K562 (cell line): Measurements from ENCODE around the gene P4HB. TPM values are rescaled to one million over a fixed set of nuclear protein-coding genes. Genes with fewer than 3 reads are reported as not detected.
A peak's percentile ranks its signal among the peaks of the same experiment; 100 is the strongest.

Source experiments
- ATAC-seq: fragments of 200-7000 bp; cut with Tn5 transposase; 3 replicates; pipeline ENCODE4 v1.9.1; 2020; ENCODE audit warnings: moderate library complexity
- BruUV-seq: library from RNA; stranded (reverse); fragments of 400-500 nt; replicated peaks from 2 replicates; lab custom pipeline; 2021; lab: Mats Ljungman, UMichigan
- CTCF ChIA-PET: fragments of 300-600 bp; formaldehyde crosslinking; extraction: SDS; loops from one replicate; lab custom pipeline; 2021; ENCODE audit warnings: low intra/inter-chr PET ratio; lab: Yijun Ruan, JAX
- POLR2A ChIA-PET: fragments of 300-600, 350-650 bp; sonication (Branson Sonifier 250); formaldehyde crosslinking; extraction: SDS; loops from one replicate; lab custom pipeline; 2021; ENCODE audit warnings: antibody characterized with exemption, inconsistent platforms; lab: Yijun Ruan, JAX
- DNase-seq, 4 experiments: peaks; one replicate each; pipeline versions ENCODE4 v3.0.0 to v3.0.0-alpha.2; 2011 to 2018; ENCODE audit warnings: low spot score in 3 of 4, mixed read lengths in 3 of 4; ENCODE audit errors: extremely low read depth in 1 of 4
- FAIRE-seq: peaks from 2 replicates; lab custom pipeline; 2011; peaks lifted over from hg19 to GRCh38; lab: Jason Lieb, UNC
- H2AFZ ChIP-seq: 2 replicates; pipeline ENCODE4 v1.6.0; 2011; ENCODE audit warnings: low read depth, low read length, control low read depth, inconsistent platforms
- H3K27ac ChIP-seq: fragments of 200-600 bp; 3 replicates; pipeline ENCODE4 v1.8.0; 2011; ENCODE audit warnings: low read depth, mild to moderate bottlenecking, control low read depth, inconsistent platforms, low read length, moderate library complexity, mixed read lengths; ENCODE audit errors: extremely low read depth
- H3K27me3 ChIP-seq, 2 experiments: fragments of 300-600 bp in 1 of 2; 2 replicates in 1 of 2; 3 replicates in 1 of 2; pipeline versions ENCODE4 v1.6.0 to v1.8.0; 2011; ENCODE audit warnings: inconsistent platforms in 2 of 2, low read length in 2 of 2, mild to moderate bottlenecking in 1 of 2, mixed read lengths in 1 of 2, moderate library complexity in 1 of 2; ENCODE audit not compliant: control insufficient read depth in 2 of 2, insufficient read depth in 2 of 2
- H3K36me3 ChIP-seq: fragments of 300-600 bp; 3 replicates; pipeline ENCODE4 v1.8.0; 2011; ENCODE audit warnings: mild to moderate bottlenecking, low read length, inconsistent platforms; ENCODE audit not compliant: control insufficient read depth, insufficient read depth
- H3K4me1 ChIP-seq, 2 experiments: fragments of 200-600 bp in 1 of 2; replicated peaks in 1 of 2; 2 replicates in 1 of 2; 3 replicates in 1 of 2; pipeline versions ENCODE4 v1.5.1 to v1.8.0; 2011; ENCODE audit warnings: inconsistent platforms in 2 of 2, low read length in 2 of 2, mild to moderate bottlenecking in 1 of 2, mixed read lengths in 1 of 2, moderate library complexity in 1 of 2; ENCODE audit not compliant: control insufficient read depth in 2 of 2, insufficient read depth in 2 of 2
- H3K4me2 ChIP-seq: 2 replicates; pipeline ENCODE4 v1.6.1; 2011; ENCODE audit warnings: low read length, control low read depth, inconsistent platforms, mixed read lengths; ENCODE audit not compliant: insufficient read depth
- H3K4me3 ChIP-seq: fragments of 200-600 bp; sonication (generic), shearing (Covaris generic); 2 replicates; pipeline ENCODE4 v1.5.1; 2016; ENCODE audit warnings: control low read depth, inconsistent platforms
- H3K79me2 ChIP-seq: fragments of 200-600 bp; 3 replicates; pipeline ENCODE4 v1.8.0; 2011; ENCODE audit warnings: low read length, inconsistent platforms; ENCODE audit not compliant: control insufficient read depth, insufficient read depth
- H3K9ac ChIP-seq, 2 experiments: 2 replicates each; pipeline versions ENCODE4 v1.6.0 to v1.6.1; 2011; ENCODE audit warnings: low read depth in 2 of 2, low read length in 2 of 2, control low read depth in 1 of 2, inconsistent platforms in 1 of 2, mild to moderate bottlenecking in 1 of 2, mixed read lengths in 1 of 2; ENCODE audit not compliant: insufficient read depth in 1 of 2
- H3K9me1 ChIP-seq: one replicate; pipeline ENCODE4 v1.6.0; 2011; ENCODE audit warnings: inconsistent platforms, mild to moderate bottlenecking, low read length, moderate library complexity; ENCODE audit not compliant: control insufficient read depth, insufficient read depth
- H3K9me3 ChIP-seq: replicated peaks from 2 replicates; pipeline ENCODE4 v1.5.1; 2011; ENCODE audit warnings: low read depth, low read length, inconsistent platforms; ENCODE audit not compliant: control insufficient read depth, insufficient read depth
- H4K20me1 ChIP-seq: replicated peaks from 2 replicates; pipeline ENCODE4 v1.6.1; 2011; ENCODE audit warnings: low read length, inconsistent platforms, mixed read lengths; ENCODE audit not compliant: control insufficient read depth, insufficient read depth
- CBFA2T3 ChIP-seq: fragments of 450-650 bp; IDR thresholded peaks from 2 replicates; pipeline ENCODE4 v1.6.1; 2017
- CBX3 ChIP-seq, 2 experiments: IDR thresholded peaks; 1 replicate in 1 of 2; 2 replicates in 1 of 2; pipeline ENCODE4 v1.6.1; 2012; ENCODE audit warnings: inconsistent platforms in 2 of 2, low read length in 2 of 2, borderline replicate concordance in 1 of 2, control low read depth in 1 of 2
- CTCF ChIP-seq, 3 experiments: IDR thresholded peaks in 2 of 3; conservative IDR thresholded peaks in 1 of 3; 2 replicates each; pipeline ENCODE4 v1.5.1; 2011 to 2012; ENCODE audit warnings: low read length in 3 of 3, mild to moderate bottlenecking in 3 of 3, control low read depth in 2 of 3, improper control_type of control experiment in 1 of 3, inconsistent platforms in 1 of 3, low read depth in 1 of 3, mixed read lengths in 1 of 3, moderate library complexity in 1 of 3; ENCODE audit not compliant: insufficient read depth in 2 of 3
- FOSL1 ChIP-seq: fragments of 200-800 bp; sonication (Bioruptor generic); conservative IDR thresholded peaks from 2 replicates; pipeline ENCODE4 v1.6.1; 2016; ENCODE audit warnings: missing genetic modification characterization, missing compliant biosample characterization
- KDM1A ChIP-seq, 2 experiments: fragments of 450-650 bp; IDR thresholded peaks; 2 replicates each; pipeline ENCODE4 v1.6.1; 2016; ENCODE audit warnings: mild to moderate bottlenecking in 2 of 2
- MYNN ChIP-seq, 2 experiments: sonication (generic); formaldehyde crosslinking in 1 of 2; IDR thresholded peaks; 2 replicates each; pipeline versions ENCODE4 v1.5.0 to v1.6.1; 2016 to 2020; ENCODE audit warnings: antibody characterized with exemption in 1 of 2, missing genetic modification reagents in 1 of 2
- PBX2 ChIP-seq, 2 experiments: IDR thresholded peaks in 1 of 2; conservative IDR thresholded peaks in 1 of 2; 2 replicates each; pipeline ENCODE4 v1.6.1; 2016; ENCODE audit warnings: low read depth in 2 of 2, mild to moderate bottlenecking in 1 of 2, missing compliant biosample characterization in 1 of 2, missing genetic modification characterization in 1 of 2, moderate library complexity in 1 of 2
- PKNOX1 ChIP-seq: fragments of 450-650 bp; IDR thresholded peaks from 2 replicates; pipeline ENCODE4 v1.6.1; 2016
- RBM34 ChIP-seq: fragments of 200-400 bp; formaldehyde crosslinking; IDR thresholded peaks from 2 replicates; pipeline ENCODE4 v1.6.1; 2018; ENCODE audit warnings: low read length, borderline replicate concordance; ENCODE audit not compliant: insufficient read depth
- SAFB ChIP-seq: fragments of 200-400 bp; formaldehyde crosslinking; IDR thresholded peaks from 2 replicates; pipeline ENCODE4 v1.6.1; 2017; ENCODE audit warnings: low read depth, low read length, borderline replicate concordance
- SMAD4 ChIP-seq: fragments of 250-450 bp; sonication (Bioruptor Pico); conservative IDR thresholded peaks from 2 replicates; pipeline ENCODE4 v1.8.0; 2021; ENCODE audit warnings: inconsistent platforms, mild to moderate bottlenecking, moderate library complexity
- ZFP36 ChIP-seq: fragments of 150-350 bp; IDR thresholded peaks from 2 replicates; pipeline ENCODE4 v1.6.1; 2018; ENCODE audit warnings: low read length, low read depth; ENCODE audit not compliant: partially characterized antibody
- ZNF3 ChIP-seq: fragments of 250-450 bp; sonication (Bioruptor Pico); IDR thresholded peaks from 2 replicates; pipeline ENCODE4 v1.5.0; 2021; ENCODE audit warnings: mild to moderate bottlenecking, moderate library complexity
- ZNF324 ChIP-seq: fragments of 250-450 bp; sonication (Bioruptor Pico); IDR thresholded peaks from 2 replicates; pipeline ENCODE4 v1.4.0; 2020; ENCODE audit warnings: mild to moderate bottlenecking
- ZNF780A ChIP-seq: fragments of 250-450 bp; sonication (Bioruptor Pico); IDR thresholded peaks from 2 replicates; pipeline ENCODE4 v1.5.0; 2021; ENCODE audit warnings: mild to moderate bottlenecking
- WGBS: fragments of 100-300 bp; shearing (Covaris generic); methylation state at CpG from one replicate; pipeline ENCODE4 v1.1.6; 2016; ENCODE audit warnings: low coverage, mixed read lengths; ENCODE audit not compliant: insufficient coverage; ENCODE audit errors: missing lambda C conversion rate; 5-methylcytosine and 5-hydroxymethylcytosine counted together
- in situ Hi-C: fragments of 300-500 bp; cut with MboI; formaldehyde crosslinking; loops from 4 replicates; pipeline ENCODE4 v1.15.0; 2018; ENCODE audit warnings: inconsistent platforms, mixed read lengths
- intact Hi-C: fragments of 100-400 bp; cut with micrococcal nuclease; formaldehyde crosslinking; loops from 2 replicates; pipeline ENCODE4 v1.14.2; 2022
- polyA plus RNA-seq, 8 experiments: library from polyadenylated mRNA; depleted of rRNA in 4 of 8; stranded (reverse) in 5 of 8; unstranded in 3 of 8; fragments of >200 nt; fragmentation: Nextera tagmentation in 2 of 8; fragmentation: Illumina TruSeq in 1 of 8; extraction: Ambion mirVana in 2 of 8; extraction: Trizol in 1 of 8; gene quantifications; 2 replicates each; pipeline versions ENCODE4 v1.2.1 to v1.2.3, GENCODE V29; 2011 to 2014; ENCODE audit warnings: inconsistent platforms in 1 of 8, missing spikeins in 1 of 8
- total RNA-seq, 7 experiments: library from RNA; depleted of rRNA in 6 of 7; stranded (reverse); fragments of >200 nt in 6 of 7; fragmentation: Illumina TruSeq in 2 of 7; extraction: Trizol in 2 of 7; gene quantifications; 2 replicates each; pipeline versions ENCODE4 v1.2.1 to v1.2.3, GENCODE V29; 2011 to 2021; ENCODE audit warnings: low replicate concordance in 1 of 7

Gene P4HB
- total and polyA plus RNA-seq, 9 of the 15 experiments (the other 6 are each of a cell fraction or from before 2014, with no cell fraction given): 4.4 to 645 (median 325) TPM

GRCh38 chr17:81808778-81809555 is 51.4 kb downstream of the P4HB start:
- peak; percentile 36 for ATAC-seq
- Histone ChIP-seq H3K27me3 (peaks cover 20 to 76% of the 10 kb centered on the region in 2 experiments; a peak in 4 of 5 replicates), H3K4me1 (peaks cover 0 to 91% of the 10 kb centered on the region in 2 experiments; a peak in 3 of 5 replicates), H3K9ac (peak overlapping the region in 1 of 2 experiments; percentile 58; a peak in 2 of 4 replicates), H3K36me3 (no peaks in the 10 kb centered on the region), H3K27ac (no peak overlapping the region), H2AFZ (no peak overlapping the region), H3K4me2 (no peak overlapping the region), H4K20me1 (peaks cover 14% of the 10 kb centered on the region), H3K79me2 (no peaks in the 10 kb centered on the region), H3K9me1 (peaks cover 2% of the 10 kb centered on the region), H3K9me3 (no peaks in the 10 kb centered on the region), H3K4me3 (no peak overlapping the region)
- ChIA-PET CTCF (no interaction called here), POLR2A (interaction anchor here (0.5 to 1.8 kb wide), 6 partner anchors 9 to 95 kb away, joined by 3 to 6 read pairs (median 3); no protein-coding TSS in a partner anchor)
- in situ Hi-C loops: loop anchor here (5.0 kb wide), 1 partner anchor 72 kb away; no protein-coding TSS in a partner anchor
- intact Hi-C loops: no loop called here
- FAIRE-seq: no peak
- DNase-seq: no peak
- BruUV-seq: no TSS peak
- whole genome bisulfite sequencing: 9% methylated on average over 18 of the region's 20 CpGs
- TF ChIP-seq KDM1A (IDR thresholded peaks at IDR 0.05): no peak
- no peak for TF ChIP-seq RBM34
- TF ChIP-seq ZFP36: peak; percentile 4
- no peak for TF ChIP-seq CBFA2T3
- peak; percentile 19; the same call in 1 of the 2 replicates for TF ChIP-seq PKNOX1
- peak; percentile 20 to 30 (median 23); a peak in 2 of 6 replicates for TF ChIP-seq CTCF (IDR thresholded peaks at IDR 0.05 in 2 of 3, conservative IDR thresholded peaks at IDR 0.05 in 1 of 3; ENCODE audit: insufficient read depth in 2 of 3, low read depth in 1 of 3, low read length in 3 of 3)
- TF ChIP-seq SAFB: no peak
- TF ChIP-seq FOSL1 (tag): no peak
- peak in 1 of 2 experiments; percentile 31; a peak in 1 of 3 replicates for TF ChIP-seq CBX3 (IDR thresholded peaks at IDR 0.05; ENCODE audit: borderline replicate concordance in 1 of 2, low read length in 2 of 2)
- TF ChIP-seq PBX2 (CRISPR knock-in tag; IDR thresholded peaks at IDR 0.05; ENCODE audit: low read depth): no peak
- peak; percentile 44 for TF ChIP-seq PBX2 (tag; conservative IDR thresholded peaks at IDR 0.05; ENCODE audit: low read depth)
- no peak for TF ChIP-seq ZNF324 (CRISPR knock-in tag)
- TF ChIP-seq SMAD4 (CRISPR knock-in tag): peak; percentile 97
- no peak for TF ChIP-seq ZNF3 (CRISPR knock-in tag)
- 0 out of 2 replicates have a peak, but pooled peaks have one; percentile 46 for TF ChIP-seq MYNN (IDR thresholded peaks at IDR 0.05)
- TF ChIP-seq MYNN (CRISPR knock-in tag; IDR thresholded peaks at IDR 0.05): no peak
- TF ChIP-seq ZNF780A (CRISPR knock-in tag): no peak
